Cerebellar nuclear complex (tissue), 1 donor: ENCODE measurements around the gene METTL9.
"Not testable (repeated sequence)": the region's sequence is repeated elsewhere in the genome, so short reads cannot be mapped to it uniquely, and the experiment has no call there.

Experiments used
- DNase-seq, 2 experiments: peaks; one replicate each; lab custom pipeline; 2025; lab: John Stamatoyannopoulos, UW

The METTL9 gene

DNA sequence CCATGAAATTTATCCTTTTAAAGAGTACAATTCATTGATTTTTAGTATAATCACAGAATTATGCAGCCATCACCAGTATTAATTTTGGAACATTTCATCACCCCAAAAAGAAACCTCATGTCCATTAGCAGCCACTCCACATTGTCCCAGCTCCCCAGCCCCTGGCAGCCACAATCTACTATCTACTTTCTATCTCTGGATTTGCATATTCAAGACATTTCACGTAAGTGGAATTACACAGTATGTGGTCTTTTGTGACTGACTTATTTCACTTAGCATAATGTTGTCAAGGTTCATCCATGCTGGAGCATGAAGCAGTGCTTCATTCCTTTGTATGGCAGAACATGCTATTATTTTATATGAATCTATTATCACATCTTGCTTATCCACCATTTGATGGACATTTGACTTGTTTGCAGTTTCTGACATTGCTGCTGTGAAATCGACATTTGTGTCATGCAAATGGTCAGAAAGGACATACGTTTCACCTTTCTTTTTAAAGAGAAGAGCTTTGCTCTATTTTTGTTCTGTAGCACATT is 10.7 kb downstream of the METTL9 start:
- DNase-seq, result no peak

DNA sequence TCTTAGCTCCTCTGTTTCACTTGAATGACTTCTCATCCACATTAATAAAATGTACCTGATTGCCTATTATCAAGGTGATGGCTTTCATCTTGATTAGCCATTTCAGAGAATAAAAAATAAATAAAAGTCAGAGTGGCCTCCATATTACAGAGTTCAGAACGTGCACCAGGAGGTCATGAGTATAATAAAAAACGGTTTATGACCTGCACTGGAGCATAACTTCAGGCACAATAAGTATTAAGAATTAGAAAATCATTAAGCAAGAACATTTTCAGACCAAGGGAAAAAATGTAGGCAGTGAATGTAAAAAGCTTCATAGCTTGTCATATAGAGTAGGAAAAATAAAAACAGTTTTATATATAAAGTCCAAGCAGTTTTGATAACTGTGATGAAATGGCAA is 11.4 kb downstream of the METTL9 start:
- DNase-seq, result no peak

DNA sequence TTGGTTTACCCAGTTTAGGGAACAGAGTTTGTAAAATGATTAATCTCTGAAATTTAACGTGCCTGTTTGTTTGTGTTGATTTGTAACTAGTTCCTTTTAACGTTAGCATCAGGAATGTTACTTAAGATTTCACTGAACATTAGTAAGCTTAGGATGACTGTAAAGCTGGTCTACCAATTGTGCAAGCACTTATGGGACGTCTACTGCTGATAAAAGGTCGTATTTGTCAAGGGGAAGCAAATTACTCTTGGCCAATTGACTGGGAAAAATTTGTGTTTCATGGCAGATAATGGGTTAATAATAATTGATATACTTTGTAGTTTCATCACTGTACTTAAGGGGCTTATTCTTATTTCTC is 11.8 kb downstream of the METTL9 start:
- DNase-seq, result no peak

DNA sequence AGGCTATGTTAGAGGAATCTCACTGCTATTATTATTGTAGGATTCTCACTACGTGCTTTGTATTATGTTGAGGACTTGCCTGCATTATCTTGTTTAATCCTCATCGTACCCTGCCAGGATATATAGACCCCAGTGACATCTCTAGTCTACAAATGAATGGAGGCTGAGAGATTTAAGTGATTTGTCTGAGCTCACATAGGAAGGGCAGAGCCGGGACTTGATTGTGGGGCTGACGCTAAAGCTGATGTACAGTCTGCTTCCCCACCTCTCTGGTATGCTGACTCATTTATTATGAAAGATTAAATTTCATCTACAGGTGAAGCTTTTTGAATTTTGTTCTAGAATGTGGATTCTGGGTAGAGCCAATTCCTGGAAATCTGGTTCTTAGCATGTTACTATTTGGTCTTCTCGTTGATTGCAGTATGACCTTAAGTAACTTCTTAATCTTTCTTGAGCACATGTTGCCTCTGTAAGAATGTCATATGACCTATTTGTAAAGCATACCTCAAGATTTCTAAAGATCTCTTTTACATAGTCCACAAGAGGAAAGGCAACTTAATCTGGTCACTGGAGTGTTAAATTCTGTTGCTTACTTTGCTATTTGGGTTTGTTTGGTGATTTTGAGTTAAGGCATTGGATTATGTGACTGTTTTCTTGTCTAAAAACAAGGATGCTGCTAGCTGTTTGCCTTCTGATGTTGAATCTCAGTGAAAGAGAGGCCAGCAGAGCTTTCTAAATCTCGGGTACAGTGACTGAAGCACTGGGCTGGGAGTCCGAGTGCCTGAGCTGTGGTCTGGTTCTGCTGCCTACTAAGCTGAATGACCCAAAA is 12.4 kb downstream of the METTL9 start:
- no peak for DNase-seq

DNA sequence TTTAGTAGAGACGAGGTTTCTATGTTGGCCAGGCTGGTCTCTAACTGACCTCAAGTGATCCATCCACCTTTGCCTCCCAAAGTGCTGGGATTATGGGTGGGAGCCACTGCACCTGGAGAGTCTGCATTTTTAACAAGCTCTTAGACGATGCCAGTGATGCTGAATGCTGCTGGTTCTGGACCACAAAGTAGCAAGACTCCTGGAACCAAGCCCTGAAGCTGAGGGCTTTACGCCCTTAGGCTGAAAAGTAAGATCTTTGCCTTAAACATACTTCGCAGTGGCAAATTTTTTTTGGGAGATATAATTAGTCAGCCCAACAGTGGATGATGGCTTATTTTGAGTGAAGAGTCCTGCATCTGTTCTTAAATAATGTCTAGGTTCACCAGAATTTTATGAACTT is 14.0 kb downstream of the METTL9 start:
- DNase-seq, result no peak

DNA sequence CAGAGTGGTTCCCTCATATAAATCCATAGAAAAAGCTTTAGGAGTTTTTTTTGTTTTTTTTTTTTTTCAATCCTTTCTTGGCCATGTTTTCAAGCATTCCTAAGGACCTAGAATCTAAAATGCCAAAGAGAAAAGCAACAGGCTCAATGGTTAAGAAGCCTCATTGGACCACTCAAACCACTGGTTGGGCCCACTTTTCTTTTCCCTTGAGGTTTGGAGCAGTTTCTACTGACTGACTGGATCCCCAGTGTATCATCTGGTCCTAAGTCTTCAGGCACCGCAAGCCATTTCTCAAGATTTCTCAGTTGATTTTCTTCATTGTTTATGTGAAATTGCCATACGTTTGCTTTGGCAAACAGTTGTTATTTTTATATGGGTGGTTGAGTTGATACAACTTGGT is 14.4 kb downstream of the METTL9 start:
- DNase-seq, result no peak

DNA sequence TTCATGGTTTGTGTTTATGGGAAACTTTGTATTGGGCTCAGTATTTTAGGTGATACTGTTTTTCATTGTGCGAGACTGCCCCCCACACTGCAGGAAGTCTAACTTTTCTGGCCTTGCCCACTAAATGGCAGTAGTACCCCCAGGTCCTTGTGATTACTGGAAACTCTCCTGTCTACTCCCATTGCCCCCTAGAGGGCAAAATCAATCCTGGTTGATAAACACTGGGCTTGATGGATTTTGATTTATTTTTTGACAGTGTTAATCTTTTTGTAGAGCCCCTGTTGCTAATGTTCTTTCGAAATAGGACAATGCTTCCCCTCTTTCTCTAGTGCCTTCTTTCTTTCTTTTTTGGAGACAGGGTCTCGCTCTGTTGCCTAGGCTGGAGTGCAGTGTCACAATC is 15.5 kb downstream of the METTL9 start:
- no peak for DNase-seq

DNA sequence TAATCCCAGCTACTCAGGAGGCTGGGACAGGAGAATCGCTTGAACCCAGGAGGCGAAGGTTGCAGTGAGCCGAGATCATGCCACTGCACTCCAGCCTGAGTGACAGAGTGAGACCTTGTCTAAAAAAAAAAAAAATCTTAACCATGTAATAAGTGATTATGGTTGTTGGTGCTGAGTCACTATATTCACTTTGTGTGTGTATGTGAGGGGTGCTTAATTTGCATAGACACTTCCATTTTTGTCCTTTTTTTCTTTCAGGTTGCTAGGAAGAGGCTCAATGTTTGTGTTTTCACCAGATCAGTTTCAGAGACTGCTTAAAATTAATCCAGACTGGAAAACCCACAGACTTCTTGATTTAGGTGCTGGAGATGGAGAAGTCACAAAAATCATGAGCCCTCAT is 18.2 kb downstream of the METTL9 start:
- DNase-seq, result no peak

DNA sequence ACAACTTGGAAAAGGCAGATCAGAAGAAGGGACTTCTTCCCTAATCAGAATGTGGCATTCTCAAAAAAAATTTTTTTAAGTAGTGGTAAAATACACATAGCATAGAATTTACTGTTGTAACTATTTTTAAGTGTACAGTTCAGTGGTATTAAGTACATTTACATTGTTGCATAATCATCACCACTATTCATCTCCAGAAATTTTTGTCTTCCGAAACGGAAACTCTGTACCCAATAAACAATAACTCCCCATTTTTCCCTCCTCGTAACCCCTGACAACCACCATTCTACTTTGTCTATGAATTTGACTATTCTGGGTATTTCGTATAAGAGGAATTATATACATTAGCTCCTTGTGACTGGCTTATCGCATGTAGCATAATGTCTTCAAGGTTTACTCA is 18.9 kb downstream of the METTL9 start:
- DNase-seq, result no peak

DNA sequence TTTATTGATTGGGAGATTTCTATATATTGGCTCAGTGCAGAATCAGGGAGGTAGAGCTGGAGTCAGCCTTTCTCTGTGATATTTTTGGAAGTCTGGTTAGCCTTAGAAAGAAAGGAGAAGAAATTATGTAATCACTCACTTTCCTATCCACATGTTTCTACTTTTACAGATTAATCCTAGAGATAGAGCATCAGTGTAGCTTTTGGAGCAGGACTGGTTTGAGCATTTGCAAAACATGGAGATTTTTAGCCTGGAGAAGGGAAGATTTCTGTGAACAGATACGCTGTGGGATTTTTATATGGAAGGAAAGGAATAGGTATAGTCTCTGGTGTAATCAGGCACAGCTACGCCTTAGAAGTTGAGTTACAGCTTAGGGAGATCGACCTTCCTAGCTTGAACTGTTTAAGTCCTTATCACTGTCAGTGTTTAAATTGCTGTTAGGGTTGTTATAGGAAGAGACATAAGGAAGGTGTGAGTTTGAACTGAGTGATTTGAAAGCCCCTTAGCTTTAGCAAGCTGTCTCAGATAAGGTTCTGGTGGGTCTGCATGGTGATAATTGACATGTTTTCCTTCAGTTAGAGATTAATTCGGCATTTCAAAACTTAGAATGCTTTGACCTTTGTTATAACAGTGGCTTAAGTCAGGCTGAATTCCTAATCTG is 20.5 kb downstream of the METTL9 start:
- DNase-seq, result no peak

DNA sequence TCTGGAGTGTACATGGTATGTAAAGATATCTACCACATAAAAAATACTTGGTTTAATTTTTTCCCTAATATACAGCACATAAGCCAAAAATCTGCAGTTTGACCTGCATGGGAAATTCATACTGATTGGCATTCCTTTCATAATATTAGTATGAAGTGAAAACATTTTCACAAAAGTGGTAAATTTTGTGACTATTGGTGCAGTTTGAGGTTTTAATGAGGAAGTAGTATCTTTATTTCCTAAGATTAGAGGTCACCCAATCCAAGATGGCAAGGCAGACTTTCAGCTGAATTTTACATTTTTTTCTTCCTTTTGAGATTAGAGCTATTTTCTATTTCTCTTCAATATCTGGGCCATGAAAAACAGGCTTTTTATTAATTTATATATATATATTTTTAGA is 21.2 kb downstream of the METTL9 start:
- DNase-seq, result no peak

DNA sequence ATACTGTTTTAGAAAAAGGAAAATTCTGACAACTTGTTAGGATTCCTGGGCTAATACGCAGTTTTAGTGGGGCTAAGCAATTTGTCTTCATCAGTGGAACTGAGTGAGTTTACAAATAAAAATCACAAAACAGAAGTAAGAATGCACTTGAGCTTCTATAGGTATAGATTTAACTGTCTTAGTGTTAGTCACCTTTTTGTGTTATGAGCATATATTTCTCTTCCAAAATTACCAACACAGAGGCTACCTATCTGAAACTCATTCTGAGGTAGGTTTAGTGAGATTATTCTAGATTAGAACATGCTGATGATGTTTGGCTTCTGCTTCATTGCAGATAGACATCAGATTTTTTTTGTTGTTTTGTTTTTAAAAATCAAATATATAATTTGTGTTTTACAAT is 23.2 kb downstream of the METTL9 start:
- no peak for DNase-seq

DNA sequence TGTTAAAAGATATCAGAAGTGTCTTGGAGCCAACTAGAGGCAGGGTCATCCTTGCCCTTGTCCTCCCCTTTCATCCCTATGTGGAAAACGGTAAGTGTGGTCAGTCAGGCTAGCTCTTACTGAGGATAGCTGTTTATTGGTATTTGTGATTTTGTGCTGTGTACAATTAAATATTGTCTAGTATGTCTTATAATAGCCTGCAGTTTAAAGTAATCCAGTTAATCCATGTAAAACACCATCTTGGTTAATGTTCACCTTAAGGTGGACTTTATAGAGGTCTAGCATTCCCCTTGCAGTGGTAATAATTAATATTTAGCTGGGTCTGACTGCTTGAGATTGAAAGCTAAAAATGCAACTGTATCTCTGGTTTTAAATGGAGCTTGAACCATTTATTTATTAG is 25.6 kb downstream of the METTL9 start:
- no peak for DNase-seq

DNA sequence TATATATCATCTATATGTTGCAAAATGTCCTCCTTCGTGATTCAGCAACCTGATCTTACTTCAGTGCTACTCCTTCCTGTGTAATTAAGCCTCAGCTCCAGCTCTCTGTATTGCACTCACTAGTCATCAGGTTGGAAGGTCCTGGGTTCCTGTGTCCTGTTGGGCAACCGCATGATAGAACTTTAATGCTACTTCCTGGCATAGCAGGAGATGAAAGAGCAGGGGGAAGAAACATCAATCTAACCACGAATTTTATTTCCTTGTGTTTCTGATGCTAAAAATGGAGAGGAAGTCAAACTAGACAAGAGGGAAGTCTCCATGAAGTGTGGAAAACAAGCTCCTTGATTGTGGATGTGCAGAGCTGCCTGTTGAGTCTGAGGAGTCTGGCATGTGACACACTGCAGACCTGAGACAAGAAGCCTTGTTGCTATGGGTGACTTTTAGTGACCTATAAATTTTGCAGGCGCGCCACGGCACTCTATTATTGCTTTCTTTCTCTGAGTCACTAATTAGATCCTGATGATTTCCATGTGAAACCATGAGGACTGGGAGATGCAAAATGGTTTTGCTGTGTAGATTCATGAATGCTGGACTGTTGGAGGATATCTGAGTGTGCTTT is 27.4 kb downstream of the METTL9 start:
- no peak for DNase-seq

DNA sequence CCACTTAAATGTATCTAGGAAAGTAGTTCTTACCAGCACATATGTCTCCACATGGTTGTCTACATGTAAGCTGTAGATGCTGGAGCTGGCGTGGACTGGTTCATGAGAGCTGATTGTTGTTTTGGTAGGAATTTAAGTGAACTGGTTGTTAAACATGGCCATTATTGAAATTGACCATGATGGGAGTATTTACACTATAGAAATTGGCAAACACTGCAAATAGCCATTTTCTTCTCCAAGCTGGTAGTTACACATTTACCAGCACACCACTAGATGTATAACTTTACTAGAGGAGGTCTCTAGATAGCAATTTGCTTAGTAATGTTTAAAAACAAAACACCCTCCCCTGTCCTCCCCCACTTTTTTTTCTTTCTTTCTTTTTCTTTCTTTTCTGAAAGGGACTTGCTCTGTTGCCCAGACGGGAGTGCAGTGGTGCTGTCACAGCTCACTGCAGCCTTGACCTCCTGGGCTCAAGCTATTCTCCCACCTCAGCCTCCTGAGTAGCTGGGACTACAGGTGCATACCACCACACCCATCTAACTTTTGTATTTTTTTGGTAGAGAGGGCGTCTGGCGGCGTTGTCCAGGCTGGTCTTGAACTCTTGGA is 28.8 kb downstream of the METTL9 start:
- no peak for DNase-seq

DNA sequence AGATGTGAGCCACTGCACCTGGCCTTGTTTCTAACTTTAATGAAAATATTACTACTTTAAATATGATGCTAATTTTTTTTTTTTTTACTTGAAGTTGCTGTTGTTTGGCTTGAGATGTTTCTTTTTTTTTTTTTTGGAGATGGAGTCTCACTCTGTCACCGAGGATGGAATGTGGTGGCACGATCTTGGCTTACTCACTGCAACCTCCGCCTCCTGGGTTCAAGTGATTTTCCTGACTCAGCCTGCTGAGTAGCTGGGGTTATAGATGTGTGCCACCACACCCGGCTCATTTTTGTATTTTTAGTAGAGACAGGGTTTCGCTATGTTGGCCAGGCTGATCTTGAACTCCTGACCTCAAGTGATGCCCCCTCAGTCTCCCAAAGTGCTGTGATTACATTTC is 29.4 kb downstream of the METTL9 start:
- DNase-seq, result no peak

DNA sequence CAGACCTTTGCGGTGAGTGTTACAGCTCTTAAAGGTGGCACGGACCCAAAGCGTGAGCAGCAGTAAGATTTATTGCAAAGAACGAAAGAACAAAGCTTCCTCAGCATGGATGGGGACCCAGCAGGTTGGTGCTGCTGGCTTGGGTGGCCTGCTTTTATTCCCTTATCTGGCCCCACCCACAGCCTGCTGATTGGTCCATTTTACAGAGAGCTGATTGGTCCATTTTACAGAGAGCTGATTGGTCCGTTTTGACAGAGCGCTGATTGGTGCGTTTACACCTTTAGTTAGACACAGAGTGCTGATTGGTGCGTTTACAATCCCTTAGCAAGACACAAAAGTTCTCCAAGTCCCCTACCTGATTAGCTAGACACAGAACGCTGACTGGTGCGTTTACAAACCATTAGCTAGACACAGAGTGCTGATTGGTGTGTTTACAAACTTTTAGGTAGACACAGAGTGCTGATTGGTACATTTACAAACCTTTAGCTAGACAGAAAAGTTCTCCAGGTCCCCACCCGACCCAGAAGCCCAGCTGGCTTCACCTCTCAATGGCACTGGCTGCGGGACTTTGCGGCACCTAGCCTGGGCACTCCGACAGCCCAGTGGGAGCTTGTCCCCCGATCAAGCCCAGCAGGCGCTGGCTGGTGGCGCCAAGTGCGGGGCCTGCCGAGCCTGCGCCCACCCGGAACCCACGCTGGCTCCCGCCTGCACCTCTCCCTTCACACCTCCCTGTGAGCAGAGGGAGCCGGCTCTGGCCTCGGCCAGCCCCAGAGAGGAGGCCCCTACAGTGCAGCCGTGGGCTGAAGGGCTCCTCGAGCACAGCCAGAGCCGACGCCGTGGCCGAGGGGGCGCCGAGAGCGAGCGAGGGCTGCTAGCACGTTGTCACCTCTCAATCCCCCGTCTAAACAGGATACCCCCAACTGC is 30.5 kb downstream of the METTL9 start:
- not testable (repeated sequence) for DNase-seq

DNA sequence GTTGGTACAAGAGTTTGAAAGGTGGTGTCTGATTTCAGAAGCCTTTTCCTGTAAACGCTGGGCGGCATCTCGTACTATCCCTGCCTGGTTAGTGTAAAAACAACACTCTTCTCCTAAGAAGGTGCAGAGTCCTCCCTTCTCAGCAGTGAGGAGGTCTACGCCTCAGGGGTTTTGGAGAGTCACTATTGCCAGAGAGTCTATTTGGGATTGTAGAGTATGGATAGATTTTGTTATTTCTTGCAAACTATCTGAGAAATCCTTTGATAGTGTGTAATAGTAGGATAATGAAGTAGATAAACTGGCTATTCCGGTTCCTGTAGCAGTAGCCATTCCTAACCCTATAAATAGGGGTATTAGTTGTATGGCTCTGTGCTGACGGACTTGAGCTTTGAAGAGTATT is 31.5 kb downstream of the METTL9 start:
- DNase-seq, result not testable (repeated sequence)

DNA sequence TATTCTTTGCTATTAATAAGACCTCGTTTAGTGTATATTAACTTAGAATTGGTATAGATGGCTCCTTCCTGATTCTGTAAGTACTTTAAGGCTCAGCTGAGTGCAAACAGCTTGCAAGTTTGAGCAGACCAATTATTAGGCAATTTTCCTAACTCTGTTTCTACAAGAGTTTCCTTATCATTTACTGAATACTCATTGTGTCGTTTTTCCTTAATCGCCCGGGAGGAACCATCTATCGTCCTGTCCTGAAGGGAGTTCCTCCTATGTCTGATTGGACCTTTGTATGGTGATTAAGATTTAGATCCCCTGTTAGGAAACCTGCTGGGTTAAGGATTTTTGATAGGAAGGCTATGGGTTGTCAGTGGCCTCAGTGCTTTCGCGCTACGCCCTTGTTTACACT is 32.0 kb downstream of the METTL9 start:
- DNase-seq, result not testable (repeated sequence)

DNA sequence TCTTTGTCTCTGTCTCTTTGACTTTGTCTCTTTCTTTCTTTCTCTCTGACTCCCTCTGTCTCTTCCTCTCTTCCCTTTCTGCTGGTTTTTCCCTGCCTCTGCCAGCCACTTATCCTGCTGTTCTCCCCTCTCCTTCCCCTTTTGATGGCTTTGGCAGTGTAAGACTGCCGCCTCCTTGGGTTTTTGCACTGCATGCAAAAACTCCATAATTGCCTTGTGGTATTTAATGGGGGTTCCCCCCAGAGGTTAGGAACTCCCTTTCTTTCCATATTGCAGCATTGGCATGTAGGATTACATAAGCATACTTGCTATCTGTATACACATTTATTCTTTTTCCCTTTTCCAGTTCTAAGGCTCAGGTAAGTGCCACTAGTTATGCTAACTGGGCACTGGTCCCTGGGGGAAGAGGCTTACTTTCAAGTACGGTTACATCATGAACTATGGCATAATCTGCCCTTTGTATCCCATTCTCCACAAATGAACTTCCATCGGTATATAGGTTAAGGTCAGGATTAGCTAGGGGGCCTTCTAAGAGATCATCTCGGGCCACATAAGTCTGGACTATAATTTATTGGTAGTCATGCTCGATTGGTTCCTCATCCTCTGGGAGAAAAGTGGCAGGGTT is 32.7 kb downstream of the METTL9 start:
- DNase-seq, result not testable (repeated sequence)

DNA sequence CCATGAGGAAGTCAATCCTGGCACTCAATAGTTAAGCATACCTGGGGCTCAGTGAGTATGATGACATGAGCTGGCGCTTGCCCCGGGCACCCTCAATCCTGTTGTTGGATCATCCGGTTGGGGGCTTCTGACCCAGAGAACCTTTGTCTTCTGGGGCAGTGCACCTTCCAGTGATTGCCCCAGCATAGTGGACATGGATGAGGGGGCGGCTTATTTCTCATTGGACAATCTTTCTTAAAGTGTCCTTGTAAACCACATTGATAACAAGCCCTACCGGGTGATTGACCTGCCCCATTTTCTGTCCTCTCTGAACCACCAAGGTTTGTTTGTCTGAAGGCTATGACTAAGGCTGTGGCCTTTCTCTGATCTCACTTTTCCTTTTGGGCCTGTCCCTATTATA is 34.8 kb downstream of the METTL9 start:
- DNase-seq, result no peak
